Kasumi-1 (cell line): ENCODE data around the gene NTRK1.

Experiments
- DNase-seq, 2 experiments: peaks; one replicate each; lab custom pipeline; 2025; lab: John Stamatoyannopoulos, UW

NTRK1 gene

DNA sequence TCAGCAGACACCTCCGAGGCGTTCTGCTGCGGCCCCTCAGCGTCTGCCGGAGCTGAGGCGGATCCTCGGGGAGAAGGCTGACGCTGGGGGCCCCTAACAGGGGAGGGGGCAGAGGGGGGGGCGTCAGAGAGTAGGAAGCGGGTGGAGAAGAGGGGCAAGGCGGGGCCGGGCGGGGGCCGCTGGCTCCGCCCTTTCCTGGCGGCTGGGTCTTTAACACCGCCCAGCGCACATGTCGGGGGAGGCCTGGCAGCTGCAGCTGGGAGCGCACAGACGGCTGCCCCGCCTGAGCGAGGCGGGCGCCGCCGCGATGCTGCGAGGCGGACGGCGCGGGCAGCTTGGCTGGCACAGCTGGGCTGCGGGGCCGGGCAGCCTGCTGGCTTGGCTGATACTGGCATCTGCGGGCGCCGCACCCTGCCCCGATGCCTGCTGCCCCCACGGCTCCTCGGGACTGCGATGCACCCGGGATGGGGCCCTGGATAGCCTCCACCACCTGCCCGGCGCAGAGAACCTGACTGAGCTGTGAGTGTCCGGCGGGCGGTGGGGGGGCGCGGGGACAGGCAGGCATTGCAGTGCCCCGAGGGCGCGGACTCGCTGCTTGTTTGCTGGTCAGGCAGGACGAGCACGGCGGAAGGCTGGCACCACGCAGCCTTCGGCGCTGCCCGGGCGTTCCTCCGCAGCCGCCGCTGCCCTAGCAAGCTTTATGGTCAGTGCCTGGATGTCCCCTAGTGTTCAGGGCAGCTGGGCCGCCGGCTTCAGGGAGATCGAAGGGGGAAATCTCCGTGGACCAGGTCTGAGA is at the start of gene NTRK1:
TSS of gene NTRK1 (plus strand) at position 238 of the 796 bp plus-strand sequence. CDS start at position 308, 70 bp downstream.
- DNase-seq = peak in 1 of 2 experiments; percentile 20

DNA sequence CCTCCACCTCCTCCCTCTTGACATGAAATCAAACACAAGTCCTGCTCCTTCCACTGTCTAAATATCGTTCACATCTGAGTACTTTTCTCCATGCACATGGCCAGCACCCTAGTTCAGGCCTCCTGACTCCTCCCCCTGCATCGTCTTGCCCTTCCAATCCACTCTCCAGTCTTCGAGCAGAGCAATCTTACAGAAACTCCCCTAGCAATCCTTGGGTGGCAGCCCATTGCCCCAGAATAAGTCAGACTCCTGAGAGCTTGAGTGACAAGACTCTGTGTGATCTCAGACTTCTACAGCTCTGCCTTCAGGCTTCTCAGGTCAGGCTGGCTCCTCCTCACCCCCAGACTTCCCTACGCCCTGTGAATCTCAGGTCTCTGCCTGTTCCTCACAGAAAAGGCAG is 49.5 kb upstream of the NTRK1 start:
- no peak for DNase-seq

DNA sequence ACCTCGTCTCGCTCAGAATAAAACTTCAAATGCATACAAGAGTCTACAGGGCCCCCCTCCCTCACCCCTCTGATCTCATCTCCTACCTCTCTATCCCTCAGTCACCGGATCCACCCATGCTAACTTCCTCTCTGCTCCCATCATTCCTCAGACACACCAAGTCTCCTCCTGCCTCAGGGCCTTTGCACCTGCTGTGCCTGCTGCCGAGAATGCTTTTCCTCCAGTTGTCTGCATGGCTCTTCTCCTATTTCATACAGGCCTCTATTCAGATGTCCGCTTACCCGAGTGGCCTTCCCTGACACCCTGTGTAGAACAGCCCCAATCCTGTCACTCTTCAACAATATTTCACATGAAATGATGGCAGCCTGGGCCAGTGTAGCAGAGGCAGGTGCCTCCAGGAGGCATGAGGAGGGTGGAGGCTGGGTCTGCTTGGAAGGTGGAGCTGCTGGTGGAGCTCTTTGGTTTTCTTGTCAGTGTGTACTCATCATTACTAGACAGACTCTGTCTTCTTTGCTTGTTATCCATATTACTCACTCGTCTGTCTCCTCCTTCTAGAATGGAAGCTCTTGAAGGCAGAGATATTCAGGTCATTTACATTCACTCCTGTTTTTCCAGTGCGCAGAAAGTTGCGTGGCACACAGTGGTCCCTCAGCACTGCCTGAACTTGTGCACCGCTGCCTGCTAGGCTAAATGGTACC is 48.2 kb upstream of the NTRK1 start:
- no peak for DNase-seq

DNA sequence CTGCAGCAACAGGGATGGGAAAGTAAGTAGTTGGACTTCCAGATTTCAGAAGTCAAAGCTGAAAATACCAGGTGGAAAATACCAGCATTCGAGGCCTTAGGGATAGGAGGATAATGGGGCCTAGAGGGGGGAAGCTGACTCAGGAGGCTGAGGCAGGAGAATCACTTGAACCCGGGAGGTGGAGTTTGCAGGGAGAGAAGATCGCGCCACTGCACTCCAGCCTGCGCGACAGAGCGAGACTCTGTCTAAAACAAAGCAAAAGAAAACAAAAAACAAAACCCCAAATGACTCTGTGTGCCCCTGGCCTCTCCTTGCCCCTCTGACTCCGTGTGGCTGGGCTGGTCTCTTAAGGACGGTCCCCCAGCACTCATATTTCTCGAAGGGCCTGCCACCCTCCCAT is 47.4 kb upstream of the NTRK1 start:
- no peak for DNase-seq

DNA sequence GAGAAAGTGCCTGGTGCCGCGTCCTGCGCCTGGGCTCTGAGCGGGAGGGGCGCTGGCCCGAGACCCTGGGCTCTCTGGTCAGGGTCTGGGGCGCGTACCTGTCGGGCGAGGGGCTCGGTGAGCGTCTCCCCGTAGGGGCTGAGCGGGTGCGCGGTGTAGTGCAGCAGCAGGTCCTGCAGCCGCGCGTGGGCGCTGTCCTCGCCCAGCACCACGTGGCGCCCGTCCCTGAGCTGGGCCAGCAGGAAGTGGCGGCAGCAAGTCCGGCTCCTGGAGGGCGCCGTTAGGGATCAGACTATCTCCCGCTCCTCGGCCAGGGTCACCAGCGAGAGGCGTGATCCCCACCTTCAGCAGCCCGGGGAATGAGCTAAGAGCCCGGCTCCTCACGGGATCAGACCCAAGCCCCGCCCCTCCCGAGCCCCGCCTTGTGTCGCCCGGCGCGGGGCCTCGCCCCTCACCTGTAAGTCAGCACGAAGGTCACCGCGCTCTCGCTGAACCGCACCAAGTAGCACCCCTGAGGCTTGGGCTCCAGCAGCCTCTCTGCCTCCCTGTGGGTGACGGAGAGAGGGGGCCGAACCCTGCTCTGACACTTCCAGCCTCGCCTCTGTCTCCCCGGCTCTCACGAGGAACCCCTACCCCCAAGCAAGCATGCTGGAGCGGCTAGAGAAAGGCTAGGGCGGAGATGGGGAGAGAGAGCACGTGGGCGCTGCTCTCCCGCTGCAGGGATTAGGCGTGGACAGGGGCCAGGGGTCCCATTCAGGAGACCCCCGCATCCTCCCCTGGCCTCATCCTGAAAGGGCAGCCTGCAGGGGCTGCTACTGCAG is 46.7 kb upstream of the NTRK1 start:
- DNase-seq = peak; percentile 28 to 39

DNA sequence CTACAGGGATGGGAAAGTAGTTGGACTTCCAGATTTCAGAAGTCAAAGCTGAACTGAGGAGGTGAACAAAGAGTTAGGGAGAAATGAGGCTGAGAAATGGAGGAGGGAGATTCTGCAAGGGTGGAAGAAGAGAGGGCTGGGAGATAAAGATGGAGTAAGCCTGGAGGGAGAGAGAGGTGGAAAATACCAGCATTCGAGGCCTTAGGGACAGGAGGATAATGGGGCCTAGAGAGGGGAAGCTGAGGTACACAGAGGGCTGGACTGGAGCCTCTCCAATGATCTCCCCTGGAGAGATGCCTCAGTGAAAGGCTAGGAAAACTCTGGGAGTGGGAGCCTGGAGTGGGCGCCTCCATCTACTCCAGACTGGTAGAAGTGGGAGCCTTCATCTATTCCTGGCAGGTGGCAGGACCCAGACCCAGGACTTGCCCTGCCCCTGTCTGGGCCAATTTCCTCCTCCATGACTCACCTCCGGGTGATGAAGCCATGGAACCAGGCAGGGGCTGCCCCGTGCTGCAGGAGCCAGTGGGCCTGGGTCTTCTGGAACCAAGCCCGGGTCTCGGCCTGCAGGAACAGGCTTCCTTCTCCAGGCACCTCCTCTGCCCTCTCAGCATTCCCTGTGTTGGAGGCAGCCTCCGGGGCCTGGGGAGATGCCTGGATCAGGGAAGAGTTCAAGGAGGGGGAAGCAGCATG is 45.9 kb upstream of the NTRK1 start:
- no peak for DNase-seq

DNA sequence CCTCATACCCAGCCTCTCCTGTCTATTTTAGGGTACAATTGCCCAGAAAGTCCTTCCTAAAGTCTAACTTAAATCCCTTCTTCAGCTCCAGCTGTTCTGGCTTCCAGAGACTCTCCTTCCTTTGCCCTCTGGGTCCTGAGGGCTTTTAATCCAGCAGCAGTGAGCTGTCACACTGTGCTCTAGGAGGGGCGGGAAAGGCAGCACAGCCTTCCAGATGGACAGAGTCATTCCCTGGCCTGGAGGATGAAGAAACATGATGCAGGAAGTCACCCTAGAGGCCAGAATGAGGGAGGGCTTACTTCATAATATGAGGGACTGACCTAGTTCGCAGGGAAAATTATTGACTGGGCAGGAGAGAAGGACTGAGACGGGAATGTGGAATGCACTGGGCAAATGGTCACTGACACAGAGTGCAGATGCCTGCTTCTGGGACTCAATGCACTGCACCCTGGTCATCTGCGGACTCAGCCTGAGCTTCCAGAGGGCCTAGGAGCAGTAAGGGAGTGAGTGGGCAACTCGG is 45.3 kb upstream of the NTRK1 start:
- DNase-seq = no peak

DNA sequence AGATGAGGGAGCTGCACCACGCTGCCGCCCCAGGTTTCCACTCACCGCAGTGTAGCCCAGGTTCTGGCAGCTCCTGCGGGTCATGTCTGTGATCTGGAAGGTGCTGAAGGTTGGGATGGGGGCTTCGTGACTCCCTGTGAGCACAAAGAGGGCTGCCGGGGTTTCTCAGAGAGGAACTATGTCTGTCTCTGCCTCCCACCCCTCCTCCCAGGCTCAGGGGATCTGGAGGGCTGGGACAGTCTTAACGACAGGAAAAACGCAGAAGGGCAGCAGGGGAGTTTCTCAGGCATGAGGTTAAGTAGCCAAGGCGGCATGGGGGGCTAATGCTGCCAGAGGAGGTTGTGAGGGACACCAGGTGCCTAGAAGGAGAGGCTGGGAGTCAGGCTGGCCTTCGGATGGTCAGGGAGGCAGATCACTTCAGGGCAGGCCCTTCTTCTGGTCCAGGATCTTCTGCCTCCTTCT is 44.7 kb upstream of the NTRK1 start:
- DNase-seq = no peak

DNA sequence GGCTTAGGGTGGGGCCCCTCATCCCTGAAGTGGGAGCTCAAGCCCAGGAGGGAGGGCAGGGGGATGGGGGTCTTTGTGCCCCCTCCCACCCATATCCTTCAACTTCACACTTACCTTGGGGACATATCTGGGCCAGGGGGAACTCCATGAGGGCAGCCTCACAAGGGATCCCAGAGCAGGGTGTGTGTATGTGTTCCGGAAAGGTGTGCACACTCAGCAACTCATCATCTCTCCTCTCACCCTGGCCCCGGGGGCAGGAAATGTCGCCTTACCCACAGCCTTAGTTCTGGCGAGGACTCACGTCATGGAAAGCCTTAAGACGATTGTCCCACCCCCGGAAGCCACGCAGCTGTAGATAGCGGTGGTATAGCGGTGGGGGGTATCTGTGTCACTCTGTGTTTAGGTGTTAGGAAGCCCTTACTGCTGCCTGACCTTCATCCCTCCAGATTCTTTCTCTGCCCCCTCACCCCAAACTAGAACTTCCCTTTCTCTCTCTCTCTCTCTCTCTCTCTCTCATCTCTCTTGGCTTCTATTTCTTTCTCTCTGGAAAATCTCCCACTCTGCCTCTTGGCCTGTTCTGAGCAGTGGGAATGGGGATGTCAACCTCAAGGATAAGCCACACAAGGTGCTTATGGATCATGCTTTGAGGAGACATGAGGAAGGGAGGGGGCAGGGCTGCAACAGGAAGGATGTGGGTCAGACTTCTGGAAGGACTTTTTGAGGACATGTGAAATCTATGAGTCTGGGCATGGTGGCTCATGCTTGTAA is 43.9 kb upstream of the NTRK1 start, which contains the start of gene SH2D2A:
TSS of gene SH2D2A (minus strand) at position 288 of the 768 bp plus-strand sequence. CDS start at position 148, 140 bp downstream.
- DNase-seq = peak; percentile 60 to 66

DNA sequence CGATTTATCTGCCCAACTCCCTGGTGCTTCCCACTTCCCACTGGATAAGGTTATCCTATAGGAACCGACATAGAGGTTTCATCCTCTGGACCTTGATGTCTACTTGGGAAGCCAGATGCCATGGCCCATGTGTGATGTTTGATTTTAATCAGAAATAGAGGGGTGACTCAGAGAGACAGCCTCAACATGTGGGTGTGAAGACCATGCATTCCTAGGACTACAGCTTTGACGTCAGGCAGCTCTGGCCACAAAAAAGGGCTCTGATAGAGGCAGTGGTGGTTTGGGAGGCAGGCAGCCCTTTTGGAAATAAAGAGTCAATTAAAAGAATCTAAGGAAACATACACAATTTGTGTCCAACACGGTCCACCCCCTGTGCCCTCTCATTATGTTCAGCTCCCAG is 38.9 kb upstream of the NTRK1 start:
- DNase-seq = no peak

DNA sequence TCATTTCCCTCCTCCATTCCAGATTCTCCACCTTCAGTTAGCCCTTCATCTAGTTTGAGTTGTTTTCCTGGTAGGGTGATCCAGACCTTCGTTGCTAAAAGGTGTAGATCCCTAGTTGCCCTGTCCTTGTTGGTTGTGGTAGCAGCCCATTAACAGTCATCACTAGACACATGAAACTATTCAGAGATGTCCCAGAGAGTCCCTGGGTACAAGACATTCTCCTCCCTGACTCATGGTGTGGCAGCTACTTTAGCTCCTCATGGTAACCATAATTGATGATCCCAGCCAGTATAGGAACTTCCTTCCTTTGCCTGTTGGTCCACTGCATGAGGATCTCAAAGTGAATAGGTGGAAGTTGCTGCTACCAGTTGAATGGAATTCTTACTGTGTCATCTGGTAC is 38.0 kb upstream of the NTRK1 start:
- no peak for DNase-seq

DNA sequence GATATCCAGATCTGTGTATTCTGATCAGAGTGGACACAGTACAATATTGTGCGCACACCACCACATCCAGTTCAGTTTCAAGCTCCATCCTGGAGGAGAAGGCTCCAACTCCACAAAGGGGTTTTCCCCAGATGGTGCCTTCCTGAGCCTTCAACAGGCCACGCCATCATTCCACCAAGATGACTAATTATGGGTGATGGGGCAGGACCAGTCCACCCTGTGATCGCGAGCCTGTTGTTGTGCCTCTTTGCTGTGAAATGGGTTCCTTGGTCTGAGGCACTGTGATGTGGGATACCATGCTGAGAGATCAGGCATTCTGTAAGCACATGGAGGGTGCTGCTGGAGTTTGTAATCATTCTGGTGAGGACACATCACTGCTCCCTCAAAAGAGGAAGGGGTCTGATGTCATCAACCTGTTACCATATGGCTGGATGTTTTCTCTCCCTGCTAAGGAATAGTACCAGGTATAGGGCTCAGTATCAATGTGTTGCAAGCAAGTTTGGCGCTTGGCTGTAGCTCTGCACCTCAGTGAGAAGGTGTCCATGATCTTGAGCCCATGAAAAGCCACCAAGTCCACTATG is 37.4 kb upstream of the NTRK1 start:
- DNase-seq = no peak

DNA sequence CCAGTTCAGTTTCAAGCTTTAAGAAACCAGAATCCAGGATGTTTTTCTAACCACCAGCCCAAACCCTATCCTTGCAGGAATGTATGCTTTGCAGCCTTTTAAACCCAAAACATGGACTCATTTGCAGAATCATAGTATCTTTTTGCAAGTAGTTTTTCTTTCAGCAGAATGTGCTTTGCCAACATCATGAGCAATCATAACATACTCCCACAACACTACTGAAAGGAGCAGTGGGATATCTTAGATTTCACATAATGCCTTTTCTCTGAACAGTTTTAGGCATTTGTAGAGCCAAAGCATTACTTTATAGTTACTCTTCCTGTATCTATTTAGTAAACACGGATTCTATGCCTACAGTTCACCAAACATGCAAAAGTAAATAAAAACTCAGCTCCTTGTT is 34.0 kb upstream of the NTRK1 start:
- no peak for DNase-seq

DNA sequence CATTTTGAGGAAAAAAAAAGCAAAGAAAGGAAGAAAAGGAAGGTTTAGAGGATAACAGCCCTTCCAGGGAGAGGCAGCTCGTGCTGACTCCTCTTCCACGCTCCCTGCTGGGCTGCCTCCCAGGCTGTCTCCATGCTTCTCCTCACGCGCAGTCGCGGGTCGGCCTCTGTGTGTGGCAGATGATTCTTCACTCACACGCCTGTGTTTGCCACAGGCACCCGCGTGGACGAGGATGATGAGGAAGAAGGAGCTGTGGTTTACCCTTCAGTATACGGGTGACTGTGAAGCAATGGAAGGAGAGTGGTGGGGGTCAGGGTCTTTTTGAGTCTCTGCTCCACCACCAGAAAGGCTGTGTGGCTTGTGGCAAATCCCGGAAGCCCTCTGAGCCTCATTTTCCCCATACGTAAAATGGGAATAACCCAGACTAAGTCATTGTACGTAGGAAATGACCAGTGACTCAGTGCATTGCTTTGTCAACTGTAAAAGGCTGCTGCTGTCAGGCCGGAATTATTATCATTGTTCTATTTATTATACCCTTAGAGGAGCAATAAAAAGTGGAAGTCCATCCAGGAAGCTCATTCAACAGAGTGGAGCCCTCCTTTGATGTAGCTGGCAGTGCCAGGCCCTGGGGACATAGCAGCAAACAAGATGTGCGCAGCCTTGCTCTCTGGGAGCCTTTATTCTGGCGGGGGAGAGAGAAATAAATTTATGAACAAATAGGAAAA is 32.1 kb upstream of the NTRK1 start:
- no peak for DNase-seq

DNA sequence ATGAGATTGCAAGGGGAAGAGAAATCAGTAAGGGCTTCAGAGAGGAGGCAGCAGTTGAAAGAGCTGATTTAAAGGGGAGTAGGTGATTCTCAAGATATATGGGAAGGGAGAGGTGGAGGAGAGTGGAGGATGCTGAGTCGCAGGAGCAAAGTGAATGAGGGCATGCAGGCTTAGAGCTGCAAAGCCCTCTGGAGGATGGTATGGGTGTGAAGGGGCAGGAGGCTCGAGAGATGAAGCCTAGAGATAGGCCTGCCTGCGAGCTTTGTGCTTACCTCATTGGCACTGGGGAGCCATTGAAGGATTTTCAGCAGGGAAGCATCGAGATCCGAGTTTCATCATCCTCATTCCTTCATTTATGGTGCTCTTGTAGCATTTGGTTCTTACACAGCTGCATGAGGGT is 28.2 kb upstream of the NTRK1 start:
- DNase-seq = no peak

DNA sequence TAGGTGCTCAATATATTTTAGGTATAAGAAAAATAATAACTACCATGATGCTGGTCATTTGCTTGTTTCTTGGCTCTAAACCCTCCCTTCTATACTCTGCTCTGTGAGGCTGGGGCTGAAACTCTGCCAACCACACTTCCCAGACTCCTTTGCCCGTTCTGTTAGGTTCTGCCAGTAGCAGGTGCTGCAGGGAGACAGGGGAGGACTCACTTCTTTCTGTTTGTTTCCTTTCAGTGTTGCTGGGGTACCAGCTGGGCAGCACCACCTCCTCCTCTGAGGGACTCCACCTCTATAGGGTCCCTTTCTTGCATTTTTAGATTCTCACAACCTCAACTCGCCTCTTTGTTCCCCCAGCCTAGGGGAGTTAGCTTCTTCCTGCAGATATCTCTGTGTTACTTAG is 27.1 kb upstream of the NTRK1 start:
- no peak for DNase-seq

DNA sequence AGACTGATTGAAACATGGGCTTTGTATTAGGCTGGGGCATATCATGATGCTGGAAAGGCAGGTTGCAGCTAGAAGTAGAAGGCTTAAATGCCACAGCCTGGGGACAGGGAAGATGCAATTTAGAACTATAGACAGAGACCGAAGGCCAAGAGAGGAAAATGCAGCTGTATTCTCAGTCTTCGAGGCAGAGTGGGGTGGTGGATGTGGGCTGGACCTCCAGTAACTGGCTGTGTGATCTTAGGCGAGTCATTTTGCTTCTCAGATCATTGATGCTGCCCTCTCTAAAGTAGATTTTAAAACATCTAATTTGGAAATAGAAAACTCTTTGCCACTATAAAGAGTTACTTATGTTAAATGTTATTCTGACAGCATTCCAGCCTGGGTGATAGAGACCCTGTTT is 26.3 kb upstream of the NTRK1 start:
- DNase-seq = no peak

DNA sequence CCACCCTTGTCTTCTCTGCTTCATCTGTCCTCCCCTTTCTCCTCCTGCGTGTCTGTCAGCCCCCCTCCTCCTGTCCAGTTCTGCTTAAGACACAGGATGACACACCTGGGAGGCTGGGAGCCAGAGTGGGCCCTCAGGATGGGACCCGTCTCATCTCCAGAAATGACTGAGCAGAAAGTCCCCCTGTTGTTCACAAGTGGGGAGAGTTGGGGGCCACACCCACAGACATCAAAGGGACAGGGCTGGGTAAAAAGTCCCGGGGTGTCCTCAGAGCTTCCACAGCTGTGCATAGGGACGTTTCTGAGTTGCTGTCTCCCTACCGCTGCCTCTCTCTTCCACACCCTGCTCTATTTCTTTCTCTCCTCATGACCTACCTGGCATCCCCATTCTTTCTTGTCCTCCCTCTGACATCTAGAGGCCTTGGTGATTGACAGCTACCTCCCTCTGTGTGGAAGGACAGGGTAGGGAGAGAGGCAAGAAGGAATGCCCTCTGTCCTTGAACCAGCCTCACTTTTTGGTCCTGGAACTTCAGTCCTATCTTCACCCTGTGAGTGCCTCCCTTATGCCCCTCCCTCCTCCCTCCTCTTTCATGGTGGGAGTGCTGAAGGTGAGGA is 24.5 kb upstream of the NTRK1 start:
- no peak for DNase-seq

DNA sequence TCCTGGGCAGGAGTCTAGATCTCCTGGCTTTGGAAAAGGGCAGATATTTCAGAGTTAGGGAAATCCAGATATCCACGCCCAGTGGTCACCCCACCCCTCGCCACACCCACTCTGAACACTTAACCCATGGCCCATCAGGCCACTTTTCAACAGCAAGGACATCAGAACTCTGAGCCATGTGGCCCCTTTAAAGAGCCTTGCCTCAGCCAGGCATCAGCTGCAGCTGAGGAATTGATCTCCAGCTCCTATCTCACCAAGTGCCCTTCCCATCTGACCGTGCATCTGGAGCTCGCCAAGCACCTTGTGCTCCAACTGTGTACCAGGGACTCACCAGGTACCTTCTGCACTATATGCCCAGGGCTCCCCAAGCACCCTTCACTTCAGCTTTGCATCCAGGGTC is 23.8 kb upstream of the NTRK1 start:
- no peak for DNase-seq
